Neural crest cell (in vitro differentiated cells): ENCODE data around the gene ARNT2. TPM values are rescaled to one million over a fixed set of nuclear protein-coding genes. Genes with fewer than 3 reads are reported as not detected.

Experiments
- DNase-seq: peaks from one replicate; pipeline ENCODE4 v3.0.0; 2021; ENCODE audit warnings: low read depth, mixed read lengths, low spot score
- H3K27ac Mint-ChIP-seq: one replicate; pipeline ENCODE4 v1.8.0; 2021; ENCODE audit warnings: mild to moderate bottlenecking, mixed read lengths; ENCODE audit not compliant: unreplicated experiment
- H3K27me3 Mint-ChIP-seq: 2 replicates; pipeline ENCODE4 v1.8.0; 2021; ENCODE audit warnings: low read depth, mild to moderate bottlenecking, mixed read lengths
- H3K36me3 Mint-ChIP-seq: 2 replicates; pipeline ENCODE4 v1.8.0; 2021; ENCODE audit warnings: low read depth, mild to moderate bottlenecking, mixed read lengths
- H3K4me1 Mint-ChIP-seq: 2 replicates; pipeline ENCODE4 v1.8.0; 2021; ENCODE audit warnings: mixed read lengths
- H3K4me3 Mint-ChIP-seq: one replicate; pipeline ENCODE4 v1.8.0; 2021; ENCODE audit warnings: mild to moderate bottlenecking, mixed read lengths
- H3K9me3 Mint-ChIP-seq: 2 replicates; pipeline ENCODE4 v1.8.0; 2021; ENCODE audit warnings: mixed read lengths
- total RNA-seq: library from RNA; stranded (reverse); gene quantifications from 2 replicates; pipeline ENCODE4 v1.2.1, GENCODE V29; 2021
- TF ChIP-seq, protein P1 (sequence below): fragments of 200-600 bp; sonication (generic); conservative IDR thresholded peaks from 2 replicates; pipeline ENCODE4 v1.5.0; 2021; ENCODE audit warnings: antibody characterized with exemption, mild to moderate bottlenecking

ARNT2 gene
- total RNA-seq, 1 donor from 2014 or later = 58.3 TPM

DNA sequence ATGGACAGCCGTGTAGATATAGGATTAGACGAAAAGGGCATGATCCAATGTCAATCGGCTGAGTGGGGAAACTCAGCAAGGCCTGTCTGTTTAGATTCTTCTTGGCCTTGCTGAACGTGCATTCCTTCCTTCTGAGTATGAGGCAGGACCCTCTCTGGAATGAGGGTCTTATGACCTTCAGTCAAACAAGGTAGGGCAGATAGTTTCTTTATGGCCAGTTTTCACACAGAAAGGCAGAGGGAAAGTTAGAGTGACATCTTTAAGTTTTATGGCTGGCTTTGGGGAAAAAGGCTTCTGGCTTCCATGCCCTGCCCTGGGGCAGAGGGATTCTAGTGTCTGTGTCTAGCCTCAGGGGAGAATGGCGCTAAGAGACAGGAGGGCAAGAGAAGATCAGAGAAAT lies 29.7 kb downstream of the ARNT2 start:
- Mint-ChIP-seq H3K4me3 (no peak overlapping the region), H3K27me3 (no peaks in the 10 kb centered on the region), H3K9me3 (no peaks in the 10 kb centered on the region), H3K4me1 (peaks cover 50% of the 10 kb centered on the region), H3K27ac (no peak overlapping the region), H3K36me3 (no peaks in the 10 kb centered on the region)
- DNase-seq = no peak
- TF ChIP-seq, protein P1, sequence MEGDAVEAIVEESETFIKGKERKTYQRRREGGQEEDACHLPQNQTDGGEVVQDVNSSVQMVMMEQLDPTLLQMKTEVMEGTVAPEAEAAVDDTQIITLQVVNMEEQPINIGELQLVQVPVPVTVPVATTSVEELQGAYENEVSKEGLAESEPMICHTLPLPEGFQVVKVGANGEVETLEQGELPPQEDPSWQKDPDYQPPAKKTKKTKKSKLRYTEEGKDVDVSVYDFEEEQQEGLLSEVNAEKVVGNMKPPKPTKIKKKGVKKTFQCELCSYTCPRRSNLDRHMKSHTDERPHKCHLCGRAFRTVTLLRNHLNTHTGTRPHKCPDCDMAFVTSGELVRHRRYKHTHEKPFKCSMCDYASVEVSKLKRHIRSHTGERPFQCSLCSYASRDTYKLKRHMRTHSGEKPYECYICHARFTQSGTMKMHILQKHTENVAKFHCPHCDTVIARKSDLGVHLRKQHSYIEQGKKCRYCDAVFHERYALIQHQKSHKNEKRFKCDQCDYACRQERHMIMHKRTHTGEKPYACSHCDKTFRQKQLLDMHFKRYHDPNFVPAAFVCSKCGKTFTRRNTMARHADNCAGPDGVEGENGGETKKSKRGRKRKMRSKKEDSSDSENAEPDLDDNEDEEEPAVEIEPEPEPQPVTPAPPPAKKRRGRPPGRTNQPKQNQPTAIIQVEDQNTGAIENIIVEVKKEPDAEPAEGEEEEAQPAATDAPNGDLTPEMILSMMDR = no peak

DNA sequence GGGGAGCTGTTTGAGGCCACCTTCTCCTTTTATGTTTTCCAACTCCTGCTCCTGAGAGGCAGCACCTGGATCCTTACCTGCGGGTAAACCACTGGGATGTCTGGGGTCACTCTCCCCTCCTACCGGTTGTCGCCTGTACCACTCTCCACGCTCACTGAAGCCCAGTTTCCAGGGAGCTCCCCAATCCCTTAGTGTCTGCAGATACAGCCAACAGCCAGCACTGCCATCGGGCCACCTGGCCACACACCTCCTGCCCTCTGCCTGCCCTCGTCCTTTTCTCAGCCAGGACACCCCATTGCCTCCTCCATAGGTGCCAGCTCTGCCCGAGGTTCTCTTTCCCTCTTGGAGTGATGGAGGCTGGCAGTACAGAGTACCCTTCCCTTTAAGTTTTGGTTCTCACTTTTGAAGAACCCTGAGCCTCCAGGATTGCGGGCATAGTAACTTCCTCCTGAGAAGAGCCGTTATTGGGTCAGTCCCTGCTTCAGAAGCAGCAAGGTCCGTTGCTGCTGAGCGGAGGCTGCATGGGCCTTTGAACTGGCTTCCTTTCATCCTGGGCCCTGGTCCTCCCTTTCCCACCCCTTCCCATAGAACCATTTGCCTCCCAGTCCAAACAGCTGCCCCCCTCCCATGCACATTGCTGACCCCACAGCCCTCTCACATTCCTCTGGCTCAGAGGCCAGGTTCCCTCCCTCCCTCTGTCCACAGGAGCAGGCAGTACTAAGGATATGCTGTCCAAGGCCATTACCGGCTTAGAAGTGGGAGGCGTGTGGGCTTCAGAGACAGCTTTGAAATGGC lies 30.9 kb downstream of the ARNT2 start:
- H3K9me3 Mint-ChIP-seq = no peaks in the 10 kb centered on the region
- H3K27ac Mint-ChIP-seq = peak overlapping the region; percentile 63
- no peak for DNase-seq

DNA sequence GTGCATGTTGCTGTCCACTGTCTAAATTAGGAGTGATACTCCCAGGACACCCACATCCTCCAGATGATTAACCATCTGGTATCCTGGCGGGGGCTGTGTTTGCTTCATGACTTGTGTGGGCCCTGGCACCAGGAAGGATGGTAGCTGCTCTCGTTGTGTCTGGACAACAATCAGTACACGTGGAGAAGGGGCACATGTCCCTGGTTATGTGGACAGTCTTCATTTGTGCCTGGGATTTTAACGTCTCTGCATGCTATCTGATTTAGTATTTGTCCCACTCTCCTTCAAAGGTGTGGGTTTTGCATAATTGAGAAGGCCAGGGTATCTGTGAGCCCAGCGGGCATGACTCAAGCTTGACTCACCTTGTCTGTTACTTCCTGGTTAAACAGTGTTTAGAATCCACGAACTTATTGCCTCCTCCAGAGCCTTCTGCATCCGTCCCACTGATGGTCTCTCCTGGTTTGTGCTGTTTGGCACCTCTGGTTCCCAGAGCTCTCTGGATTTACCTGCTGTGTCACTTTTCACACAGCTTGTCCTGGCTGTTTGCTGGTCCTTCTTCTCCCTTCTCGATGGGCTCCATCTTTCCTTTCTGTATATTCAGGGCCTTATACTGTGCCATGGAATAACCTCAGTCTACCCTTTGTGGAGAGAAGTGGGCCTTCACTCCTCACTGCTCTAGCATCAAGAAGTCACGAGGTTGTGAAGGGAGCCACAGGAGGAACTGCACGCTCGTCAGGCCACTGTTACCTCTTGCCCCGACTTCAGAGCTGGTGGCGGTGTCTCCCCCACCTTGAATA lies 32.5 kb downstream of the ARNT2 start:
- Mint-ChIP-seq H3K9me3 (no peaks in the 10 kb centered on the region), H3K4me3 (no peak overlapping the region), H3K27me3 (no peaks in the 10 kb centered on the region), H3K36me3 (peaks cover 5% of the 10 kb centered on the region), H3K27ac (no peak overlapping the region), H3K4me1 (peaks cover 40% of the 10 kb centered on the region)
- TF ChIP-seq, protein P1 = no peak
- no peak for DNase-seq

More for the DNA sequence above, 30.9 kb downstream of the ARNT2 start:
- Mint-ChIP-seq H3K4me3 (peak overlapping the region; percentile 4), H3K4me1 (peaks cover 45% of the 10 kb centered on the region), H3K27me3 (no peaks in the 10 kb centered on the region), H3K36me3 (peaks cover 5% of the 10 kb centered on the region)
- TF ChIP-seq, protein P1 = no peak

DNA sequence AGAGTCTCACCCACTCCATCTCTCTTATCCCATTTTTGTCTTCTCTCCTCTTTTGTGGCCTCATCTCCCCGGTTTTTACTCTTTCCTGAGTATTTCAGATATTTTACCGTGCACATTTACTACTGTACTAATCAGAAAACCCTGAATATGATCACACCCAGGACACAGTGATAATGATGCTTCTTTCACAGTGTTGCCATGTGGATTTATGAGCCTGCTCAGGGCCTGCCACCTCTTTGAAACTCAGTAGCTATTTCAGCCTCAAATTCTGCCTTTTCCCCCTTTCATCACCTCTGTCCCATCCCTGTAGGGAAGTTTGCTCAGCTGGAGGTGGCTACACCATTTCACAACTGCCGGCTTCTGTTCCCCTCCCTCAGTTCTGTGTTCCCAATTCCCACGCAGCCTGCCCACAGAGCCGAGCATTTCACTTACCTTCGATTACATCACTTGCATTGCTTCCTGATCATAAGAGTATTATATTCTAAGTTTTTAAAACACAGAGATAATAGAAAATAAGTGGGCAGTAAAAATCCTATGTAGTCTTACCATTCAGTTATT lies 33.2 kb downstream of the ARNT2 start:
- H3K36me3 Mint-ChIP-seq = peaks cover 5% of the 10 kb centered on the region
- H3K4me3 Mint-ChIP-seq = no peak overlapping the region
- no peak overlapping the region for H3K27ac Mint-ChIP-seq
- no peaks in the 10 kb centered on the region for H3K9me3 Mint-ChIP-seq
- H3K27me3 Mint-ChIP-seq = no peaks in the 10 kb centered on the region
- TF ChIP-seq, protein P1 = no peak
- DNase-seq = no peak
- H3K4me1 Mint-ChIP-seq = peaks cover 43% of the 10 kb centered on the region

- Mint-ChIP-seq H3K9me3 (no peaks in the 10 kb centered on the region), H3K4me3 (no peak overlapping the region), H3K36me3 (peaks cover 5% of the 10 kb centered on the region), H3K27ac (no peak overlapping the region), H3K27me3 (no peaks in the 10 kb centered on the region), H3K4me1 (peaks cover 37% of the 10 kb centered on the region)
- DNase-seq = no peak
- TF ChIP-seq, protein P1 = no peak
Observed at GRCh38 chr15:80439140-80439539, 35.0 kb downstream of the ARNT2 start.
